Measurements from ENCODE around the gene GLB1L2.

GRCh38 chr11:134407923-134408322 lies 76.1 kb downstream of the GLB1L2 start:
- TF ChIP-seq EZH2phosphoT487 (IDR thresholded peaks at IDR 0.05; ENCODE audit: borderline replicate concordance) (no peak), YY1 (IDR thresholded peaks at IDR 0.05; ENCODE audit: extremely low read depth, insufficient replicate concordance, low read depth, low read length) (no peak), RAD21 (IDR thresholded peaks at IDR 0.05; ENCODE audit: low read depth) (no peak)

All from HCT116 (cell line).